Measurements from ENCODE around the gene ZBTB38. TPM values are rescaled to one million over a fixed set of nuclear protein-coding genes. Genes with fewer than 3 reads are reported as not detected.

The ZBTB38 gene
- total and polyA plus RNA-seq, 2 experiments from 2014 or later: 8.7 to 11.5 TPM

DNA sequence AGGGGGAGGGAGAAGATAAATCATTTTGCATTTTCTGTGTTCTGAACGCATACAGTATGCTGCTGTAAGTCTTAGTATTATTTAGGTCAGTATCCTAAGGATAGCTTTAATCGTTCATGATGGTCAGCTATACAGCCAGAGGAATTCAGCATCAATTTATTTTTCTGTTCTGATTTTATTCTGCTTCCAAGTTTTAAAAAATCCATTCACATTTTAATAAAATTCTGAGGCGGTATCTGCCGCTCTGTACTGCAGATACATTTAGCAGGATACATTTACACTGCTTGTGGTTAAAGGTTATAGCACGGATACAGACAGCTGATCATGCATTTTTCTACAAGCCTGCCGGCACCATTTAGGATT, 17.8 kb downstream of the ZBTB38 start:
- Histone ChIP-seq H3K79me2 (replicated peaks; ENCODE audit: insufficient read depth) (no peaks in the 10 kb centered on the region), H3K27ac (ENCODE audit: low read depth) (no peak overlapping the region), H3K36me3 (ENCODE audit: insufficient read depth) (no peaks in the 10 kb centered on the region), H3K4me2 (no peak overlapping the region), H3K4me3 (no peak overlapping the region), H3K4me1 (ENCODE audit: insufficient read depth) (peaks cover 43% of the 10 kb centered on the region), H3K27me3 (ENCODE audit: insufficient read depth) (no peaks in the 10 kb centered on the region), H3K9me2 (ENCODE audit: insufficient read depth) (0 out of 2 replicates have a peak, but pooled peaks cover 4% of the 10 kb centered on the region), H3F3A (replicated peaks; ENCODE audit: low read depth) (no peaks in the 10 kb centered on the region), H2AFZ (no peak overlapping the region), H4K20me1 (replicated peaks; ENCODE audit: insufficient read depth) (no peaks in the 10 kb centered on the region)
- DNase-seq (ENCODE audit: low spot score) (no peak), ATAC-seq (no peak)
- TF ChIP-seq, protein P1, sequence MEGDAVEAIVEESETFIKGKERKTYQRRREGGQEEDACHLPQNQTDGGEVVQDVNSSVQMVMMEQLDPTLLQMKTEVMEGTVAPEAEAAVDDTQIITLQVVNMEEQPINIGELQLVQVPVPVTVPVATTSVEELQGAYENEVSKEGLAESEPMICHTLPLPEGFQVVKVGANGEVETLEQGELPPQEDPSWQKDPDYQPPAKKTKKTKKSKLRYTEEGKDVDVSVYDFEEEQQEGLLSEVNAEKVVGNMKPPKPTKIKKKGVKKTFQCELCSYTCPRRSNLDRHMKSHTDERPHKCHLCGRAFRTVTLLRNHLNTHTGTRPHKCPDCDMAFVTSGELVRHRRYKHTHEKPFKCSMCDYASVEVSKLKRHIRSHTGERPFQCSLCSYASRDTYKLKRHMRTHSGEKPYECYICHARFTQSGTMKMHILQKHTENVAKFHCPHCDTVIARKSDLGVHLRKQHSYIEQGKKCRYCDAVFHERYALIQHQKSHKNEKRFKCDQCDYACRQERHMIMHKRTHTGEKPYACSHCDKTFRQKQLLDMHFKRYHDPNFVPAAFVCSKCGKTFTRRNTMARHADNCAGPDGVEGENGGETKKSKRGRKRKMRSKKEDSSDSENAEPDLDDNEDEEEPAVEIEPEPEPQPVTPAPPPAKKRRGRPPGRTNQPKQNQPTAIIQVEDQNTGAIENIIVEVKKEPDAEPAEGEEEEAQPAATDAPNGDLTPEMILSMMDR (conservative IDR thresholded peaks at IDR 0.05; ENCODE audit: low read depth in 2 of 2): no peak
- TF ChIP-seq POLR2AphosphoS5 (IDR thresholded peaks at IDR 0.05; ENCODE audit: low read depth): no peak
- no peak for TF ChIP-seq EZH2phosphoT487 (IDR thresholded peaks at IDR 0.05; ENCODE audit: unreplicated experiment)
- TF ChIP-seq JUNB (IDR thresholded peaks at IDR 0.05; ENCODE audit: unreplicated experiment): no peak
- TF ChIP-seq, protein P2, sequence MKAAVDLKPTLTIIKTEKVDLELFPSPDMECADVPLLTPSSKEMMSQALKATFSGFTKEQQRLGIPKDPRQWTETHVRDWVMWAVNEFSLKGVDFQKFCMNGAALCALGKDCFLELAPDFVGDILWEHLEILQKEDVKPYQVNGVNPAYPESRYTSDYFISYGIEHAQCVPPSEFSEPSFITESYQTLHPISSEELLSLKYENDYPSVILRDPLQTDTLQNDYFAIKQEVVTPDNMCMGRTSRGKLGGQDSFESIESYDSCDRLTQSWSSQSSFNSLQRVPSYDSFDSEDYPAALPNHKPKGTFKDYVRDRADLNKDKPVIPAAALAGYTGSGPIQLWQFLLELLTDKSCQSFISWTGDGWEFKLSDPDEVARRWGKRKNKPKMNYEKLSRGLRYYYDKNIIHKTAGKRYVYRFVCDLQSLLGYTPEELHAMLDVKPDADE (IDR thresholded peaks at IDR 0.05): no peak
- TF ChIP-seq, protein P3, sequence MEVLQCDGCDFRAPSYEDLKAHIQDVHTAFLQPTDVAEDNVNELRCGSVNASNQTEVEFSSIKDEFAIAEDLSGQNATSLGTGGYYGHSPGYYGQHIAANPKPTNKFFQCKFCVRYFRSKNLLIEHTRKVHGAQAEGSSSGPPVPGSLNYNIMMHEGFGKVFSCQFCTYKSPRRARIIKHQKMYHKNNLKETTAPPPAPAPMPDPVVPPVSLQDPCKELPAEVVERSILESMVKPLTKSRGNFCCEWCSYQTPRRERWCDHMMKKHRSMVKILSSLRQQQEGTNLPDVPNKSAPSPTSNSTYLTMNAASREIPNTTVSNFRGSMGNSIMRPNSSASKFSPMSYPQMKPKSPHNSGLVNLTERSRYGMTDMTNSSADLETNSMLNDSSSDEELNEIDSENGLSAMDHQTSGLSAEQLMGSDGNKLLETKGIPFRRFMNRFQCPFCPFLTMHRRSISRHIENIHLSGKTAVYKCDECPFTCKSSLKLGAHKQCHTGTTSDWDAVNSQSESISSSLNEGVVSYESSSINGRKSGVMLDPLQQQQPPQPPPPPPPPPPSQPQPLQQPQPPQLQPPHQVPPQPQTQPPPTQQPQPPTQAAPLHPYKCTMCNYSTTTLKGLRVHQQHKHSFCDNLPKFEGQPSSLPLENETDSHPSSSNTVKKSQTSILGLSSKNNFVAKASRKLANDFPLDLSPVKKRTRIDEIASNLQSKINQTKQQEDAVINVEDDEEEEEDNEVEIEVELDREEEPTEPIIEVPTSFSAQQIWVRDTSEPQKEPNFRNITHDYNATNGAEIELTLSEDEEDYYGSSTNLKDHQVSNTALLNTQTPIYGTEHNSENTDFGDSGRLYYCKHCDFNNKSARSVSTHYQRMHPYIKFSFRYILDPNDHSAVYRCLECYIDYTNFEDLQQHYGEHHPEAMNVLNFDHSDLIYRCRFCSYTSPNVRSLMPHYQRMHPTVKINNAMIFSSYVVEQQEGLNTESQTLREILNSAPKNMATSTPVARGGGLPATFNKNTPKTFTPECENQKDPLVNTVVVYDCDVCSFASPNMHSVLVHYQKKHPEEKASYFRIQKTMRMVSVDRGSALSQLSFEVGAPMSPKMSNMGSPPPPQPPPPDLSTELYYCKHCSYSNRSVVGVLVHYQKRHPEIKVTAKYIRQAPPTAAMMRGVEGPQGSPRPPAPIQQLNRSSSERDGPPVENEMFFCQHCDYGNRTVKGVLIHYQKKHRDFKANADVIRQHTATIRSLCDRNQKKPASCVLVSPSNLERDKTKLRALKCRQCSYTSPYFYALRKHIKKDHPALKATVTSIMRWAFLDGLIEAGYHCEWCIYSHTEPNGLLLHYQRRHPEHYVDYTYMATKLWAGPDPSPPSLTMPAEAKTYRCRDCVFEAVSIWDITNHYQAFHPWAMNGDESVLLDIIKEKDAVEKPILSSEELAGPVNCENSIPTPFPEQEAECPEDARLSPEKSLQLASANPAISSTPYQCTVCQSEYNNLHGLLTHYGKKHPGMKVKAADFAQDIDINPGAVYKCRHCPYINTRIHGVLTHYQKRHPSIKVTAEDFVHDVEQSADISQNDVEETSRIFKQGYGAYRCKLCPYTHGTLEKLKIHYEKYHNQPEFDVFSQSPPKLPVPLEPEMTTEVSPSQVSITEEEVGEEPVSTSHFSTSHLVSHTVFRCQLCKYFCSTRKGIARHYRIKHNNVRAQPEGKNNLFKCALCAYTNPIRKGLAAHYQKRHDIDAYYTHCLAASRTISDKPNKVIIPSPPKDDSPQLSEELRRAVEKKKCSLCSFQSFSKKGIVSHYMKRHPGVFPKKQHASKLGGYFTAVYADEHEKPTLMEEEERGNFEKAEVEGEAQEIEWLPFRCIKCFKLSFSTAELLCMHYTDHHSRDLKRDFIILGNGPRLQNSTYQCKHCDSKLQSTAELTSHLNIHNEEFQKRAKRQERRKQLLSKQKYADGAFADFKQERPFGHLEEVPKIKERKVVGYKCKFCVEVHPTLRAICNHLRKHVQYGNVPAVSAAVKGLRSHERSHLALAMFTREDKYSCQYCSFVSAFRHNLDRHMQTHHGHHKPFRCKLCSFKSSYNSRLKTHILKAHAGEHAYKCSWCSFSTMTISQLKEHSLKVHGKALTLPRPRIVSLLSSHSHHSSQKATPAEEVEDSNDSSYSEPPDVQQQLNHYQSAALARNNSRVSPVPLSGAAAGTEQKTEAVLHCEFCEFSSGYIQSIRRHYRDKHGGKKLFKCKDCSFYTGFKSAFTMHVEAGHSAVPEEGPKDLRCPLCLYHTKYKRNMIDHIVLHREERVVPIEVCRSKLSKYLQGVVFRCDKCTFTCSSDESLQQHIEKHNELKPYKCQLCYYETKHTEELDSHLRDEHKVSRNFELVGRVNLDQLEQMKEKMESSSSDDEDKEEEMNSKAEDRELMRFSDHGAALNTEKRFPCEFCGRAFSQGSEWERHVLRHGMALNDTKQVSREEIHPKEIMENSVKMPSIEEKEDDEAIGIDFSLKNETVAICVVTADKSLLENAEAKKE (CRISPR knock-in tag; IDR thresholded peaks at IDR 0.05): no peak
- TF ChIP-seq STAT1 (IDR thresholded peaks at IDR 0.05; ENCODE audit: unreplicated experiment): no peak
- no peak for TF ChIP-seq CREB1 (CRISPR knock-in tag; IDR thresholded peaks at IDR 0.05; ENCODE audit: low read depth)
- TF ChIP-seq ZNF114 (CRISPR knock-in tag; IDR thresholded peaks at IDR 0.05): no peak
- no peak for TF ChIP-seq ZNF331 (CRISPR knock-in tag; IDR thresholded peaks at IDR 0.05; ENCODE audit: low read depth)
- TF ChIP-seq NANOG (IDR thresholded peaks at IDR 0.05; ENCODE audit: borderline replicate concordance): no peak
- no peak for TF ChIP-seq EZH2 (IDR thresholded peaks at IDR 0.05; ENCODE audit: low read depth, unreplicated experiment)
- TF ChIP-seq, protein P4, sequence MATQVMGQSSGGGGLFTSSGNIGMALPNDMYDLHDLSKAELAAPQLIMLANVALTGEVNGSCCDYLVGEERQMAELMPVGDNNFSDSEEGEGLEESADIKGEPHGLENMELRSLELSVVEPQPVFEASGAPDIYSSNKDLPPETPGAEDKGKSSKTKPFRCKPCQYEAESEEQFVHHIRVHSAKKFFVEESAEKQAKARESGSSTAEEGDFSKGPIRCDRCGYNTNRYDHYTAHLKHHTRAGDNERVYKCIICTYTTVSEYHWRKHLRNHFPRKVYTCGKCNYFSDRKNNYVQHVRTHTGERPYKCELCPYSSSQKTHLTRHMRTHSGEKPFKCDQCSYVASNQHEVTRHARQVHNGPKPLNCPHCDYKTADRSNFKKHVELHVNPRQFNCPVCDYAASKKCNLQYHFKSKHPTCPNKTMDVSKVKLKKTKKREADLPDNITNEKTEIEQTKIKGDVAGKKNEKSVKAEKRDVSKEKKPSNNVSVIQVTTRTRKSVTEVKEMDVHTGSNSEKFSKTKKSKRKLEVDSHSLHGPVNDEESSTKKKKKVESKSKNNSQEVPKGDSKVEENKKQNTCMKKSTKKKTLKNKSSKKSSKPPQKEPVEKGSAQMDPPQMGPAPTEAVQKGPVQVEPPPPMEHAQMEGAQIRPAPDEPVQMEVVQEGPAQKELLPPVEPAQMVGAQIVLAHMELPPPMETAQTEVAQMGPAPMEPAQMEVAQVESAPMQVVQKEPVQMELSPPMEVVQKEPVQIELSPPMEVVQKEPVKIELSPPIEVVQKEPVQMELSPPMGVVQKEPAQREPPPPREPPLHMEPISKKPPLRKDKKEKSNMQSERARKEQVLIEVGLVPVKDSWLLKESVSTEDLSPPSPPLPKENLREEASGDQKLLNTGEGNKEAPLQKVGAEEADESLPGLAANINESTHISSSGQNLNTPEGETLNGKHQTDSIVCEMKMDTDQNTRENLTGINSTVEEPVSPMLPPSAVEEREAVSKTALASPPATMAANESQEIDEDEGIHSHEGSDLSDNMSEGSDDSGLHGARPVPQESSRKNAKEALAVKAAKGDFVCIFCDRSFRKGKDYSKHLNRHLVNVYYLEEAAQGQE (IDR thresholded peaks at IDR 0.05; ENCODE audit: unreplicated experiment): no peak
- Mint-ChIP-seq H3K27ac (no peak overlapping the region), H3K36me3 (ENCODE audit: low read depth) (no peaks in the 10 kb centered on the region), H3K4me1 (peaks cover 61% of the 10 kb centered on the region), H3K27me3 (ENCODE audit: insufficient read depth, low read depth, poor library complexity) (peaks cover 3% of the 10 kb centered on the region), H3K9me3 (no peaks in the 10 kb centered on the region), H3K4me3 (no peak overlapping the region)

Measured in GM23338 (cell line).